Subcutaneous adipose tissue (tissue), 4 donors: ENCODE data around the gene NCAPG2. TPM values are rescaled to one million over a fixed set of nuclear protein-coding genes. Genes with fewer than 3 reads are reported as not detected.

Source experiments
- small RNA-seq: library from RNA; depleted of rRNA; stranded (forward); fragments of <200 nt; gene quantifications from one replicate; pipeline ENCODE3, GENCODE V24; 2016
- total RNA-seq, 4 donors: library from RNA; depleted of rRNA; stranded (reverse); fragments of >200 nt; gene quantifications; one replicate each; pipeline ENCODE4 v1.1.0, GENCODE V29; 2016
- TF ChIP-seq, protein P1 (sequence below): fragments of 450-650 bp; IDR thresholded peaks from one replicate; pipeline ENCODE4 v1.5.1; 2016; ENCODE audit warnings: low read depth, mild to moderate bottlenecking, control low read depth, antibody characterized with exemption, moderate library complexity

Gene NCAPG2
- total RNA-seq, 4 donors from 2014 or later = 8.2 to 13.4 (median 11.3) TPM

- TF ChIP-seq, protein P1, sequence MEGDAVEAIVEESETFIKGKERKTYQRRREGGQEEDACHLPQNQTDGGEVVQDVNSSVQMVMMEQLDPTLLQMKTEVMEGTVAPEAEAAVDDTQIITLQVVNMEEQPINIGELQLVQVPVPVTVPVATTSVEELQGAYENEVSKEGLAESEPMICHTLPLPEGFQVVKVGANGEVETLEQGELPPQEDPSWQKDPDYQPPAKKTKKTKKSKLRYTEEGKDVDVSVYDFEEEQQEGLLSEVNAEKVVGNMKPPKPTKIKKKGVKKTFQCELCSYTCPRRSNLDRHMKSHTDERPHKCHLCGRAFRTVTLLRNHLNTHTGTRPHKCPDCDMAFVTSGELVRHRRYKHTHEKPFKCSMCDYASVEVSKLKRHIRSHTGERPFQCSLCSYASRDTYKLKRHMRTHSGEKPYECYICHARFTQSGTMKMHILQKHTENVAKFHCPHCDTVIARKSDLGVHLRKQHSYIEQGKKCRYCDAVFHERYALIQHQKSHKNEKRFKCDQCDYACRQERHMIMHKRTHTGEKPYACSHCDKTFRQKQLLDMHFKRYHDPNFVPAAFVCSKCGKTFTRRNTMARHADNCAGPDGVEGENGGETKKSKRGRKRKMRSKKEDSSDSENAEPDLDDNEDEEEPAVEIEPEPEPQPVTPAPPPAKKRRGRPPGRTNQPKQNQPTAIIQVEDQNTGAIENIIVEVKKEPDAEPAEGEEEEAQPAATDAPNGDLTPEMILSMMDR = no peak
These were observed 120.8 kb downstream of the NCAPG2 start for GRCh38 chr7:158583810-158584209.

- TF ChIP-seq, protein P1 = no peak
These were observed 121.5 kb downstream of the NCAPG2 start for GRCh38 chr7:158583143-158583542.

DNA sequence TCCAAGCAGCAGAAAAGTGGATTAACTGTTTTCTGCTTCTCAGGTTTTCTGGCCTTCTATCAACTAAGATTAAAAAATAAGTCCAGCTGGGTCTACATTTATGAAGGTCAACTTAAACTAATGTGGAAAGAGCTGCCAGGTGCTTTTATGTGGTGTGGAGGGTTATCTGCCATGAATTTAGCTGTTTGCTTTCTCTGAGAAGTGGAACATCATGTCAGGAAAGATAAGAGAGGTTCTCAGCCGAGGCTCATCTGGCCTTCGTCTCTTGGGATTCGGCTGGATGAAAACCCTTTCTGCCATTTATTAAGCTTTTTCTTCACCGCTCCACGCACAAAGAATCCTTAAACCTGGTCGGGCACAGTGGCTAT is 122.5 kb downstream of the NCAPG2 start:
- TF ChIP-seq, protein P1 = no peak

DNA sequence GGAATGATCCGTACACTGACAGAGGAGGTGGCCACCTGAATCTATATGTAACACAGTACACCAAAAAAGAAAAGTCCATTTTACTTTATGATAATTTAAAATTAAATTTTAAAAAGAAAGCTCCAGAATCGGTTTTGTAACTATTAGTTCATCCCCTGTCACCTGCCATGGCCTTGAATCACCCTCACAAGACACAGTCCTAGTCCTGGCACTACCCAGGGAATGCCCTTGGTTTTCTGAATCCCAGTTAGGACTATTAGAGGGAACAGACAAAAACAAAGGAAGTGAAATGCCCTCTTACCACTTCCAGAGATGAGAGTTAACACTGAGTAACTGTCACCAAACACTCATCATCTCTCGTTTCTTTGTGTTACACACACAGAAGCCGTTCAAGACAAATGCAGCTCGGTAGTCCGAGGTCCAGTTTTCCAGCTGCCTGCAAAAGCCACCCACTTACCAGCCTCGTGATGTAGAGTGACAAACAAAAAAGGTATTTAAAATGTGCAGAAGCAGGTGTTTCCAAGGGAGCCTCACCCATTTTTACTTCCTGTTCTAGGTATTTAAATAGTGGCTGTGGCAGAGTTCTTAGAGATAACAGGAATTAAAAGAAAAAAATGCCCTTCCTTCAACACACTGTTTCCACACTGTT is 123.0 kb downstream of the NCAPG2 start:
- TF ChIP-seq, protein P1 = no peak

Small RNA genes lying within 50 kb of the gene (small RNA-seq; reads per million reads assigned to genes)
- gene MIR5707 (not detected), gene THAP5P1 (not detected)

Other genes starting within 250 kb of the NCAPG2 start
- gene PTPRN2, start 117.0 kb downstream of the NCAPG2 start, total RNA-seq = 1 to 10 TPM; 2.0 to 4.6 (median 3.7) TPM
- 100 to 1,000 TPM in 2 of 4 donors, 10 to 100 TPM in 2; 86.2 to 124 (median 106) TPM for gene ESYT2, start 124.7 kb upstream of the NCAPG2 start, total RNA-seq
- 10 to 100 TPM; 17.9 to 27.1 (median 23.4) TPM for gene DYNC2I1, start 151.8 kb upstream of the NCAPG2 start, total RNA-seq